GF-D8 (cell line): ENCODE measurements around the gene CAMKV.
"Not testable (repeated sequence)": the region's sequence is repeated elsewhere in the genome, so short reads cannot be mapped to it uniquely, and the experiment has no call there.

Experiments used
- DNase-seq: peaks from one replicate; lab custom pipeline; 2025; lab: John Stamatoyannopoulos, UW

CAMKV gene, protein sequence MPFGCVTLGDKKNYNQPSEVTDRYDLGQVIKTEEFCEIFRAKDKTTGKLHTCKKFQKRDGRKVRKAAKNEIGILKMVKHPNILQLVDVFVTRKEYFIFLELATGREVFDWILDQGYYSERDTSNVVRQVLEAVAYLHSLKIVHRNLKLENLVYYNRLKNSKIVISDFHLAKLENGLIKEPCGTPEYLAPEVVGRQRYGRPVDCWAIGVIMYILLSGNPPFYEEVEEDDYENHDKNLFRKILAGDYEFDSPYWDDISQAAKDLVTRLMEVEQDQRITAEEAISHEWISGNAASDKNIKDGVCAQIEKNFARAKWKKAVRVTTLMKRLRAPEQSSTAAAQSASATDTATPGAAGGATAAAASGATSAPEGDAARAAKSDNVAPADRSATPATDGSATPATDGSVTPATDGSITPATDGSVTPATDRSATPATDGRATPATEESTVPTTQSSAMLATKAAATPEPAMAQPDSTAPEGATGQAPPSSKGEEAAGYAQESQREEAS

DNA sequence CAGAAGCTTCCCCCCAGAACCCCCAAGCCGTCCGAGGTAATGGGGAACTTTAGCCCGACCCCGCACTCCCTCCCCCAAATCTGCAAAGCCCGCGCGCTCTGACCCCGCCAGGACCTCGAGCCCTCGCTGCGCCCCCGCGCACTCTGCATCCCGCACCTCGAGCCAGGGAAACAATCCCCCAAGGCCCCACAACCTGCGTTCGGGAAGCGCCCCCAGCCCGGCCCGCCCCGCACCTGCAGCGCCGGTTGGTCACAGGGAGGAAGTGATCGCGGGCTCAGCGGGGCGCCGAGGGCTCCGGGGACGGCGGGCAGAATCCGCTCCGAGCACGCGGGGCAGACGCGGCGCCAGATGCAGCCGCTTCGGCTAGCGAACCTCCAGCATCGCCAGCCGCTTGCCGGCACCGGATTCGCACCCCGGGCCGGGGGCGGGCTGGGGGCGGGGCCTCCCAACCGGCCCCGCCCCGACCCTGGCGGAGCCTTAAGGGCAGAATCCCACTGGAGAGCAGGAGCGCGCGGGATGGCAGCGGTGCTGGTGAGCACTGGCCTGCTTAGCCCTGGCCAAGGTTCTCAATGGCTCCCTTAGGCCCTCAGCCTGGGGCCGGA, at the start of gene CAMKV:
Gene CAMKV, minus strand, starts transcription at position 382 of the 602 bp plus-strand sequence. CDS start 7,518 bp downstream, outside the sequence.
- DNase-seq, result no peak

- DNase-seq, result peak; percentile 34
These were observed 48.3 kb upstream of the CAMKV start for GRCh38 chr3:49917806-49918590.

DNA sequence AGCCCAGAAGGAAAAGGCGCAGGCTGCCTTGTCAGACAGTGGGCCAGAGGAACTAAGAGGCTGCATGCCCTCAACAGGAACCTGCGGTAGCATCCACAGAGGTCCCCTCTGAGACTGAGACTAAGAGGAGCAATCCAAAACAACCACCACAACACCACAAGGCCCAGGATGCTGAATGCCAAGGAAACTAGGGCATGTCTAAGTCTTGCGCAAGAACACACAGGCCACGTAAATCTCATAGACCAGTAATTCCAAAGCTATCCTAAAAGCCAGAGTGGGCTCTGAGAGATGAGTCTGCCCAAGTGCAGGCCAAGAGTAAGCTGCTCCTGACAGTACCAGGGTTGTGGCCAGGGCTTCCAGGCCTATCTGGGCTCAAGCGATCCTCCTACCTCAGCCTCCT, 47.0 kb upstream of the CAMKV start:
- DNase-seq, result no peak

DNA sequence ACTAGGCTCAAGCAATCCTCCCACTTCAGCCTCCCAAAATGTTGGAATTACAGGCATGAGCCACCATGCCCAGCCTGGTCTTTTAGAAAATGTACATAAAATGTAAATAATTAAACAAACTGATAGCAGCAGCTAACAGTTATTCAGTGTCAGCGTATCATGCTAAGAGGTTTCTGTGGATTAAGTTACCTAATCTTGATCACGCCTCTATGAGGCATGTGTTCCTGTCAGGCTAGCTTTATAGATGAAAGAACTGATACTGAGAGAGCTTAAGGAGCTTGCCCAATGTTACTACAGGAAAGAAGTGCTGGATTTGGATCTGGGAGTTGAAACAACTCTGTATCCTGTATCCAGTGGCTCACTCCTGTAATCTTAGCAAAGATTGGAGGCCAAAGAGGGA, 45.2 kb upstream of the CAMKV start:
- peak; percentile 65 for DNase-seq

DNA sequence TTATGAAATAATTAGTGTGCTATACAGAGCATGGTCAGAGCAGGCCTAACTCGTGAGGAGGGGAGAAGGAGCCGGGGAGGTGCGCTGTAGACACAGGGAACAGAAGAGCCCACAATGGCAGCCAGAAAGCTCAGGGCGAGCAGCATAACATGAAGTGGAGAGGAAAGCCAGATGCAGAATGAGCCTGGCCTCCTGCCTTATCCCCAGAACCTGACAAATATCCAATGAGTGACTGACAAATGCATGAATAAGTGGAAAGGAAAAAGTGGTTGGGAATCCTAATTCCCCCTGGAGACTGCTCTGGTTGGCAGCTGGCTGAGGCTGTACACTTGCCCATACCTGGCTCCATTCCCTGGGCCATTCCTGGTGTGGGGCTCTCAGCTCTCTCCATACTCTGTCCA, 43.2 kb upstream of the CAMKV start:
- DNase-seq, result no peak

GRCh38 chr3:49911611-49912010, 41.9 kb upstream of the CAMKV start:
- no peak for DNase-seq

- DNase-seq, result no peak
These were observed 41.4 kb upstream of the CAMKV start for GRCh38 chr3:49911124-49911420.

DNA sequence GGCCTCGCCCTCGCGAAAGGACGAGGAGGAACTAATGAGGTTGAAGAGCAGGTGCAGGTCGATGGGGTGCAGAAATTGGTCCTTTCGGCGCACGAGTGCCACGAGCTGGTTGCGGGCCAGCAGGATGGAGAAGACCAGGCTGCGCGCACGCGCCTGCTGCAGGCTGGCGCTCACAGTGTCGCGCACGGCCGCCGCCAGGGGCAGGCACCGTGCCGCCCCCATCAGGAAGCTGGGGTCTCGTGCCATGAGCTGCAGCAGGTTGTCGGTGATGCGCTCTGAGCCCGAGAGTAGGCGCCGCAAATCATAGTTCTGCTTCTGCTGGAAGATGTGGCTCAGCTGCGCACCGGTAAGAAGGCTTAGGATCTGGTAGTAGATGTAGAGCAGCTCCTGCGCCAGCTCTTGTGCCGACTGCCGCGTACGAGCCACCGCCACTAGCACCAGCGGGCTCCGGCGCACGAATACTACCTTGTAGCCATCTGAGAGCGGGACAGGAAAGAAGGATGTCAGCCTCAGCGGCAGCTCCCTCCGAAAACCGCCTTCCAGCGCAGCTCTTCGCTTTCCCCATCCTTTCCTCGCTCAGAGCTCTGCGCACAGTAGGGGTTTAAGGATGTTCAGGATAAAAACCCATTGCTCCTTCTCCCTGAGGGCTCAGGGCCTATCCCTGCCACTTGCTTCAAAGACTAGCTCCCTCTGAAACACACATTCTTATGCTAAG, 40.9 kb upstream of the CAMKV start:
- no peak for DNase-seq

DNA sequence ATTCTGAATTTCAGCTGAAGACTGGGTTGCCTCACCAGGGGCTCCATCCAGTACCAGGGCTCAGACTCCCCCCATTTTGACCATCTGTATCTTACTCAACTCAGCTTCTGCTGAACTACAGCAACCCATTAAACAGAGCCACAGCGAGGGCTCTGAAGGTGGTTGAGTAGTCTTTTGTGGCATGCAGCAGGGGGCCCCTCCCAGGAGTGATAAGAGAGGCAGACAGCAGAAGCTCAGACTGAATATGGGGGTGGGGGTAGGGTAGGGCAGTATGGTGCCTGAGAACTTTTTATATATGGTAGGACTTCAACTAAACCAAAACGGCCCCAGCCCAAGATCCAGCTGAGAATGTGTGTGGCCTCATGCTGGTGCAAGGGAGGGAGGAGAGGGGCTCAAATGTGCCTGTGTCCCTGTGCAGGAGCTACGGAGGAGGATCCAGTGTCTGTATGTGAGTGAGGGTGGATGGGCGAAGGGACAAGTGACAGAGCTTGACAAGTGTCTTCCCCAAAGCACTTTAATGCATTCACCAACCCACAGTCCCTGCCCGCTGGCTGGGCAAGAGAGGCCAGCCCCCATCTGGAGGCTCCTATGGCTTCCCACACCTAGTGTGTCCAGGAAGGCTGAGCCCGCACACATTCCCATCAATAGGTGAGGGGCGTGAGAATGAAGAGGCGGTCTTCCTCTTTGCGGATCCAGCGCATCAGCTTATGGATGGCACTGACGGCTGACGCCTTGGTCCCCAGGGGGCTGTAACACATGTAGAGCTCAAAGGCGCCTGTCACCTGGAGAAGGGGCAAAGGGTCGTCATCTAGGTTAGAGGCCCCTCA, 38.9 kb upstream of the CAMKV start:
- DNase-seq, result no peak

- DNase-seq, result no peak
These were observed 36.5 kb upstream of the CAMKV start for GRCh38 chr3:49906073-49906743.

GRCh38 chr3:49904448-49904847, 34.7 kb upstream of the CAMKV start:
- not testable (repeated sequence) for DNase-seq

- no peak for DNase-seq
These were observed 34.0 kb upstream of the CAMKV start, which contains the start of gene MST1R for GRCh38 chr3:49903451-49904424. TSS of gene MST1R (minus strand) at chr3:49903873. CDS start at chr3:49903609, 264 bp downstream.

DNA sequence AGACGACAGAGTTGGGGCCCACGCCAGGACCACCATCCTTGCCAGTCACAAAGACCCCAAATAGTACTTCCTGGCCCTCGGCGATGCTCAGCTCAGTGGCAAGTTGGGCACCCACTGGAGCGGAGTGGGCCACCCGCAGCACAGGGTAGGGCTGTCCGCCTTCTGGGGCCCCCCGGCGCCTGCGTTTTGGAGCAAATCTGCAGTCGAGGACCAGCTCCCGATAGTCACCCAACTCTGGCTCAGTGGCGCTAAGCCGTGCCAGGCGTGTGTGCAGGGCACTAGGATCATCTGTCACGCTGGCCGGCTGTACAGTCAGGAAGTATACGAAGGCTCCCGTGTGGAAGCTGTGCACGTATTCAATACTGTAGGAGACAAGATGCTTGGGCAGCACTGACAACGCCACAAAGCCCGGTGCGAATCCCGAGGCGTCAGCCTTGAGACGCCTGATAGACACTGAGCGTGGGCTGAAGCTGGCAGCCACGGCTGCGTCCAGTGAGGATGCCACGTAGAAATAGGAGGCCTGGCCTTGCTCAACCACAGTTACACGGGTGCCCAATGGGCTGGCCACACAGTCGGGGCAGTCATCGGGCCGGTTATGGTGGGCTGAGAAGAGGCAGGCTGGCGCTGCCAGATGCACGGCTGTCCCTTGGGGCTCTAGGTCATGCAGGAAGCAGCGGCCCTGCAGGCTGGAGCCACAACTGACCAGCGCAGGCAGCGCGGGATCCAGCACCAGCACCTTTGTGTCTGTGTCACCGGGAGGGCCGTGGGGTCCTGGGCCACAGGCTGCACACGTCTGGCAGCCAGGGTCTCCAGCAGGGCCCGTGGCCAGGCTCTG, 33.0 kb upstream of the CAMKV start:
- DNase-seq, result no peak

- DNase-seq, result no peak
These were observed 31.9 kb upstream of the CAMKV start for GRCh38 chr3:49901366-49902339.

DNA sequence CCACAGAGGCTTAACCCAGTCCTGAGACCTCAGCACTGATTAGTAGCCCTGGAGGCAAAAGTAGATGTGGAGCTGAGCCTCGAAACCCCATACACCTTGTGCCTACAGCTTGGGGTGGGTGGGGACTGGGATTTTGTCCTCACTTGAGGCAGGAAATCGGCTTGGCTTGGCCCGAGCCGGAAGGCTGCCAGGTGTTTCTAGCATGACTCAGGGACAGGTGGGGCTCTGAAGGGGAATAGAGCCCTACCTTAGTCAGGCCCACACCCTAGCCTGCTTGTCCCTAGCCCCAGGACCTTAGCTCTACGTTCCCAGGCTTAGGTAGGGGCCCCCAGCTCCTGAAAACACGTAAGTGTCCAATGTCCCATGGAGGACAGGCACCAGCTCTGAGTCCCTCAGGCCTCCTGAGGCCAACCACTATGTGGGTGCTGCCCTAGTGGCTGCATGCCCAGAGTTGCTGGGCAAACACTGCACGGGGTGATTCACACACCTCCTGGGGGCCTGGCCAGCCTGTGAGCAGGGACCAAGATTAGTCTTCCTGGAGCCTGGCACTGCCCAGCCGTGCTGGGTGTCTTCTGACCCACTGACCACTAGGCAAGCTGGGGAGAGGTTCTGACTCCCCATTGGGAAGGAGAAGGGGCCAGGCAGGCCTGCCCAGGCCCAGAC, 30.9 kb upstream of the CAMKV start:
- DNase-seq, result no peak

GRCh38 chr3:49899815-49900214, 30.1 kb upstream of the CAMKV start:
- no peak for DNase-seq

- DNase-seq, result no peak
These were observed 29.3 kb upstream of the CAMKV start for GRCh38 chr3:49898991-49899390.
